Endothelial cell (in vitro differentiated cells): ENCODE data around the gene HRAS. TPM values are rescaled to one million over a fixed set of nuclear protein-coding genes. Genes with fewer than 3 reads are reported as not detected.

Source experiments
- DNase-seq: peaks from one replicate; pipeline ENCODE4 v3.0.0; 2021; ENCODE audit warnings: low spot score
- H3K27ac Mint-ChIP-seq: one replicate; pipeline ENCODE4 v1.8.0; 2021; ENCODE audit warnings: mixed read lengths, inconsistent platforms; ENCODE audit not compliant: unreplicated experiment
- H3K27me3 Mint-ChIP-seq: one replicate; pipeline ENCODE4 v1.8.0; 2021; ENCODE audit warnings: mild to moderate bottlenecking, moderate library complexity, mixed read lengths, inconsistent platforms; ENCODE audit not compliant: unreplicated experiment
- H3K36me3 Mint-ChIP-seq: one replicate; pipeline ENCODE4 v1.8.0; 2021; ENCODE audit warnings: mild to moderate bottlenecking, low read depth, mixed read lengths, inconsistent platforms; ENCODE audit not compliant: unreplicated experiment
- H3K4me1 Mint-ChIP-seq: one replicate; pipeline ENCODE4 v1.8.0; 2021; ENCODE audit warnings: mild to moderate bottlenecking, mixed read lengths, inconsistent platforms; ENCODE audit not compliant: unreplicated experiment
- H3K4me3 Mint-ChIP-seq: one replicate; pipeline ENCODE4 v1.8.0; 2021; ENCODE audit warnings: mild to moderate bottlenecking, mixed read lengths, inconsistent platforms; ENCODE audit not compliant: unreplicated experiment
- H3K9me3 Mint-ChIP-seq: one replicate; pipeline ENCODE4 v1.8.0; 2021; ENCODE audit warnings: mixed read lengths, inconsistent platforms; ENCODE audit not compliant: unreplicated experiment
- total RNA-seq: library from RNA; stranded (reverse); fragmentation: NEBNext Ultra II Directional; extraction: Animal tissue kit (Norgen Biotek cat#: 25700); gene quantifications from one replicate; pipeline ENCODE4 v1.2.1, GENCODE V29; 2021; ENCODE audit not compliant: unreplicated experiment
- TF ChIP-seq, protein P1 (sequence below): fragments of 200-600 bp; sonication (generic); IDR thresholded peaks from one replicate; pipeline ENCODE4 v1.5.0; 2021; ENCODE audit warnings: antibody characterized with exemption; ENCODE audit not compliant: unreplicated experiment

HRAS gene
- total RNA-seq, 1 donor from 2014 or later, result 92.4 TPM

DNA sequence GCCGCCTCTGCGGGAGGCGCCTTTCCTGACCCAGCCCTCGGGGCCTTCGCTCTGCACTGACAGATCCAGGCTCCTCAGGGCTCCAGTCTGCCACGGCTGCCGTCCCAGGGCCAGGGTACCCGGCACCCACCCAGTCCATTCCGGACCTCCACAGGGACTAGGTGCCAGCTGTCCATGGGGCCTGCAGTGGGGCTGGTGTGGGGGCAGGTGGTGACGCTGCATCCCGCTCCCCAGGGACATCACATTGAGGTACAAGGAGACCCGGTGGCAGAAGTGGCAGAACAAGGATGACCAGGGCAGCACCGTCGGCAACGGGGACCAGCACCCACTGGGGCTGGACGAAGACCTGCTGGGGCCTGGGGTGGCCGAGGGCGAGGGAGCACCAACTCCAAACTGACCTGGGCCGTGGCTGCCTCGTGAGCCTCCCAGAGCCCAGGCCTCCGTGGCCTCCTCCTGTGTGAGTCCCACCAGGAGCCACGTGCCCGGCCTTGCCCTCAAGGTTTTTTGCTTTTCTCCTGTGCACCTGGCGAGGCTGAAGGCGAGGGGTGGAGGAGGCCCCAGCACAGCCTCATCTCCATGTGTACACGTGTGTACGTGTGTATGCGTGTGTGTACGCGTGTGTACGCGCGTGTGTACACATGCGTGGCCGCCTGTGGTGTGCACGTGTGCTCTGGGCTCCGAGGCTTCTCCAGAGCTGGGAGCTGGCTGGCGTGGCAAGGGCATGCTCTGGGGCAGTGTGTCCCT lies 45.0 kb downstream of the HRAS start:
- Mint-ChIP-seq H3K9me3 (no peaks in the 10 kb centered on the region), H3K4me1 (no peaks in the 10 kb centered on the region), H3K36me3 (peaks cover 11% of the 10 kb centered on the region), H3K27me3 (peaks cover 10% of the 10 kb centered on the region), H3K4me3 (no peak overlapping the region), H3K27ac (no peak overlapping the region)
- DNase-seq, result no peak
- TF ChIP-seq, protein P1, sequence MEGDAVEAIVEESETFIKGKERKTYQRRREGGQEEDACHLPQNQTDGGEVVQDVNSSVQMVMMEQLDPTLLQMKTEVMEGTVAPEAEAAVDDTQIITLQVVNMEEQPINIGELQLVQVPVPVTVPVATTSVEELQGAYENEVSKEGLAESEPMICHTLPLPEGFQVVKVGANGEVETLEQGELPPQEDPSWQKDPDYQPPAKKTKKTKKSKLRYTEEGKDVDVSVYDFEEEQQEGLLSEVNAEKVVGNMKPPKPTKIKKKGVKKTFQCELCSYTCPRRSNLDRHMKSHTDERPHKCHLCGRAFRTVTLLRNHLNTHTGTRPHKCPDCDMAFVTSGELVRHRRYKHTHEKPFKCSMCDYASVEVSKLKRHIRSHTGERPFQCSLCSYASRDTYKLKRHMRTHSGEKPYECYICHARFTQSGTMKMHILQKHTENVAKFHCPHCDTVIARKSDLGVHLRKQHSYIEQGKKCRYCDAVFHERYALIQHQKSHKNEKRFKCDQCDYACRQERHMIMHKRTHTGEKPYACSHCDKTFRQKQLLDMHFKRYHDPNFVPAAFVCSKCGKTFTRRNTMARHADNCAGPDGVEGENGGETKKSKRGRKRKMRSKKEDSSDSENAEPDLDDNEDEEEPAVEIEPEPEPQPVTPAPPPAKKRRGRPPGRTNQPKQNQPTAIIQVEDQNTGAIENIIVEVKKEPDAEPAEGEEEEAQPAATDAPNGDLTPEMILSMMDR, result no peak

DNA sequence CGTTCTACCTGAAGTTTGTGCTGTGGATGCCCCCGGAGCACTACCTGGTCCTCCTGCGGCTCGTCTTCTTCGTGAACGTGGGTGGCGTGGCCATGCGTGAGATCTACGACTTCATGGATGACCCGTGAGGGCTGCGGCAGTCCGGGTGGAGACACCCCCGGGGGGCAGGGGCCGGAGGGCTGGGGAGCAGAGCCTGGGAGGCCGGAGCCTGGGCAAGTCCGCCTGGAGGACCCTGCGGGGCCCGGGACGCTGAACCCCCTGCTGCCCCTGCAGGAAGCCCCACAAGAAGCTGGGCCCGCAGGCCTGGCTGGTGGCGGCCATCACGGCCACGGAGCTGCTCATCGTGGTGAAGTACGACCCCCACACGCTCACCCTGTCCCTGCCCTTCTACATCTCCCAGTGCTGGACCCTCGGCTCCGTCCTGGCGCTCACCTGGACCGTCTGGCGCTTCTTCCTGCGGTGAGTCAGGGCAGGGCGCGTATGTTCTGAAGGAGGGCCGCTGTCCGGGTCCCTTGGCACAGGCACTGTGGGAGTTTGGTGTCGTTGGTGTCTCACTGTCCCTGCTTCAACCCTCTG lies 45.7 kb downstream of the HRAS start:
- H3K27me3 Mint-ChIP-seq, result peaks cover 10% of the 10 kb centered on the region
- H3K4me3 Mint-ChIP-seq, result no peak overlapping the region
- H3K27ac Mint-ChIP-seq, result no peak overlapping the region
- no peaks in the 10 kb centered on the region for H3K9me3 Mint-ChIP-seq
- H3K4me1 Mint-ChIP-seq, result no peaks in the 10 kb centered on the region
- TF ChIP-seq, protein P1, result no peak
- no peak for DNase-seq
- H3K36me3 Mint-ChIP-seq, result peaks cover 8% of the 10 kb centered on the region

DNA sequence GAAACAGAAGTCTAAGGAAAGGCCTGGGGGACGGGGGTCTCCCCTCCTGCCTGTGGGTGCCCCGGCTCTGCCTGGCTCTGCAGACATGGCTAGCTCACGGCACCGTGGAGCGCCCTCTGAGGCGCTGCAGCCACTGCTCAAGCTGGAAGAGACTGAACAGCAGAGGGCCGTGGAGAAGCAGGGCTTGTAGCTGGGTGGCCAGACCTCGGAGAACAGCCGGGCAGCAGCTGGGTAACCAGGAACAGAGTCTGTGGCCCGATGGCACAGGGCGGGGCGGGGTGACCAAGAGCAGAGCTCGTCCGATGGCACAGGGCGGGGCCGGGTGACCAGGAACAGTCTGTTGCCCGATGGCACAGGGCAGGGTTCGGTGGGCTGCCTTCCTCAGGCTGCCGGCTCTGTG lies 46.4 kb downstream of the HRAS start:
- Mint-ChIP-seq H3K27ac (no peak overlapping the region), H3K4me3 (no peak overlapping the region), H3K36me3 (peaks cover 4% of the 10 kb centered on the region), H3K9me3 (no peaks in the 10 kb centered on the region), H3K4me1 (no peaks in the 10 kb centered on the region), H3K27me3 (peaks cover 10% of the 10 kb centered on the region)
- TF ChIP-seq, protein P1, result no peak
- DNase-seq, result no peak

DNA sequence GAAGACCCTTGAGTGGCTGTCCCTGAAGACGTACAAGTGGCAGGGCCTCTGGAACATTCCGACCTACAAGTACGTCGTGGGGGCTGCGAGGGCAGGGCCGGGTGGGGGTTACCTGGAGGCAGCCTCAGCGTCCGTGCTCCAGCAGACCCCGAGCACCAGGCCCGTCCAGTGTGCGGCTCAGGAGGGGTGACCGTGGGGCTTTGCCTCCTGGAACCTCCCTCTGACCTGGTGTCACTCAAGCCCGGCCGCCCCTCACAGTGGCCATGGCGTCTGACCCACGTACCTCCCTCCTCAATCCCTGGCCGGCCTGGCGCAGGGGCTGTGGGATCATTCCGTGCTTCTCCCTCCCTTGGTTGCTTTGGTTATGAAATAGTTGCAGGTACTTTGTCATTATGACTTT lies 46.8 kb downstream of the HRAS start:
- TF ChIP-seq, protein P1, result no peak
- Mint-ChIP-seq H3K27me3 (peaks cover 10% of the 10 kb centered on the region), H3K27ac (no peak overlapping the region), H3K36me3 (peaks cover 4% of the 10 kb centered on the region), H3K4me3 (no peak overlapping the region), H3K9me3 (no peaks in the 10 kb centered on the region), H3K4me1 (no peaks in the 10 kb centered on the region)
- no peak for DNase-seq

DNA sequence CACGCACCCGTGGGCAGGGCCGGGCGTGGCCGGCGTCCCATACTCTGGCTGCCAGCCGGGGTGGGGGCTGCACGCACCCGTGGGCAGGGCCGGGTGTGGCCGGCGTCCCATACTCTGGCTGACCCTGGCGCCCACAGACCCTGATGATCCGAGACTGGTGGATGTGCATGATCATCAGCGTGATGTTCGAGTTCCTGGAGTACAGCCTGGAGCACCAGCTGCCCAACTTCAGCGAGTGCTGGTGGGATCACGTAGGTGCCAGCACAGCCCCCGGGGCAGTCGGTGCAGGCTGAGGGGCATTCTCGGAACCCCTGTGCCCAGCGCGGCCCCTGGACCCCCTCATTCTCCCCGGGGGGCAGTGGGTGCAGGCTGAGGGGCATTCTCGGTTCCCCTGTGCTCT lies 47.3 kb downstream of the HRAS start:
- no peak overlapping the region for H3K27ac Mint-ChIP-seq
- H3K9me3 Mint-ChIP-seq, result no peaks in the 10 kb centered on the region
- no peaks in the 10 kb centered on the region for H3K4me1 Mint-ChIP-seq
- TF ChIP-seq, protein P1, result no peak
- DNase-seq, result no peak
- H3K27me3 Mint-ChIP-seq, result peaks cover 7% of the 10 kb centered on the region
- no peak overlapping the region for H3K4me3 Mint-ChIP-seq
- peaks cover 8% of the 10 kb centered on the region for H3K36me3 Mint-ChIP-seq
